Measurements from ENCODE around the gene UBXN2A.
"Not testable (repeated sequence)": the region's sequence is repeated elsewhere in the genome, so short reads cannot be mapped to it uniquely, and the experiment has no call there.

The UBXN2A gene

GRCh38 chr2:23943666-23944065 is 3.4 kb downstream of the UBXN2A start:
- FAIRE-seq, result no peak

GRCh38 chr2:23944527-23944926 is 4.3 kb downstream of the UBXN2A start:
- FAIRE-seq, result no peak

- no peak for FAIRE-seq
Observed at GRCh38 chr2:23944976-23945375, 4.7 kb downstream of the UBXN2A start.

GRCh38 chr2:23947350-23947749 is 7.1 kb downstream of the UBXN2A start:
- FAIRE-seq, result no peak

- FAIRE-seq, result not testable (repeated sequence)
Observed at GRCh38 chr2:23952558-23952957, 12.3 kb downstream of the UBXN2A start.

- FAIRE-seq, result no peak
Observed at GRCh38 chr2:23953625-23954024, 13.4 kb downstream of the UBXN2A start.

GRCh38 chr2:23954325-23955014 is 14.2 kb downstream of the UBXN2A start:
- peak; percentile 42 for FAIRE-seq

- FAIRE-seq, result no peak
Observed at GRCh38 chr2:23967846-23968245, 27.6 kb downstream of the UBXN2A start.

GRCh38 chr2:23976883-23977282 is 36.6 kb downstream of the UBXN2A start:
- FAIRE-seq, result no peak

- FAIRE-seq, result peak; percentile 85
Observed at GRCh38 chr2:23988371-23988770, 48.1 kb downstream of the UBXN2A start.

GRCh38 chr2:23992931-23993330 is 52.7 kb downstream of the UBXN2A start:
- no peak for FAIRE-seq

- FAIRE-seq, result no peak
Observed at GRCh38 chr2:23993736-23994269, 53.5 kb downstream of the UBXN2A start.

- FAIRE-seq, result no peak
Observed at GRCh38 chr2:23994567-23994966, 54.3 kb downstream of the UBXN2A start.

- no peak for FAIRE-seq
Observed at GRCh38 chr2:24007693-24008092, 67.4 kb downstream of the UBXN2A start.

GRCh38 chr2:24008672-24009366 is 68.6 kb downstream of the UBXN2A start:
- no peak for FAIRE-seq

GRCh38 chr2:24009367-24009679 is 69.1 kb downstream of the UBXN2A start:
- no peak for FAIRE-seq

- FAIRE-seq, result no peak
Observed at GRCh38 chr2:24009680-24010476, 69.6 kb downstream of the UBXN2A start, which contains the start of gene MFSD2B. MFSD2B (plus strand) TSS chr2:24010085; CDS start chr2:24010097, 12 bp downstream.

- FAIRE-seq, result no peak
Observed at GRCh38 chr2:24010477-24011249, 70.4 kb downstream of the UBXN2A start.

- FAIRE-seq, result no peak
Observed at GRCh38 chr2:24011250-24012104, 71.2 kb downstream of the UBXN2A start.

GRCh38 chr2:24012521-24013188 is 72.4 kb downstream of the UBXN2A start:
- no peak for FAIRE-seq

GRCh38 chr2:24014902-24015301 is 74.6 kb downstream of the UBXN2A start:
- not testable (repeated sequence) for FAIRE-seq
